Right ventricle myocardium superior (tissue), 1 donor: ENCODE measurements around the gene EXPH5. TPM values are rescaled to one million over a fixed set of nuclear protein-coding genes. Genes with fewer than 3 reads are reported as not detected.
A peak's percentile ranks its signal among the peaks of the same experiment; 100 is the strongest.

Experiments used
- ATAC-seq: fragments of 200-7000 bp; cut with Tn5 transposase; one replicate; pipeline ENCODE4 v1.9.1; 2020; ENCODE audit warnings: mild to moderate bottlenecking; ENCODE audit not compliant: poor library complexity
- DNase-seq: peaks from one replicate; pipeline ENCODE4 v3.0.0-alpha.2; 2020
- intact Hi-C: fragments of 100-400 bp; cut with DNase I; formaldehyde crosslinking; loops from one replicate; pipeline ENCODE4 v1.11.2; 2022
- total RNA-seq: library from RNA; stranded (reverse); fragmentation: NEBNext Ultra II Directional; extraction: Animal tissue kit (Norgen Biotek cat#: 25700); gene quantifications from one replicate; pipeline ENCODE4 v1.2.1, GENCODE V29; 2021
- donor health status: DM: no; HTN: yes; CAD: no; lungs with severe emphysema.

EXPH5 gene
- total RNA-seq, 1 donor from 2014 or later, result 2.5 TPM

- intact Hi-C loops, result no loop called here
- ATAC-seq (no peak), DNase-seq (no peak)
Observed at GRCh38 chr11:108536783-108537182, 56.8 kb downstream of the EXPH5 start.

GRCh38 chr11:108535384-108535955 is 58.1 kb downstream of the EXPH5 start:
- ATAC-seq (no peak), DNase-seq (no peak)
- intact Hi-C loops, result no loop called here

GRCh38 chr11:108534274-108534882 is 59.2 kb downstream of the EXPH5 start:
- ATAC-seq, result no peak
- DNase-seq, result no peak
- intact Hi-C loops, result no loop called here

GRCh38 chr11:108530426-108530825 is 63.1 kb downstream of the EXPH5 start:
- intact Hi-C loops, result no loop called here
- no peak for DNase-seq
- ATAC-seq, result no peak

- intact Hi-C loops, result no loop called here
- DNase-seq, result no peak
Observed at GRCh38 chr11:108527382-108527781, 66.2 kb downstream of the EXPH5 start.

GRCh38 chr11:108525161-108525560 is 68.4 kb downstream of the EXPH5 start:
- intact Hi-C loops, result no loop called here
- DNase-seq, result no peak
- ATAC-seq, result no peak

More at GRCh38 chr11:108527382-108527781, 66.2 kb downstream of the EXPH5 start:
- no peak for ATAC-seq

GRCh38 chr11:108524422-108524821 is 69.1 kb downstream of the EXPH5 start:
- no peak for ATAC-seq
- intact Hi-C loops, result no loop called here
- DNase-seq, result no peak

GRCh38 chr11:108522318-108522717 is 71.2 kb downstream of the EXPH5 start:
- intact Hi-C loops, result no loop called here
- DNase-seq, result no peak
- no peak for ATAC-seq

GRCh38 chr11:108518581-108518980 is 75.0 kb downstream of the EXPH5 start:
- DNase-seq (no peak), ATAC-seq (no peak)
- intact Hi-C loops, result no loop called here

- no peak for ATAC-seq
- no peak for DNase-seq
- intact Hi-C loops, result no loop called here
Observed at GRCh38 chr11:108516125-108516524, 77.4 kb downstream of the EXPH5 start.

GRCh38 chr11:108512708-108513107 is 80.9 kb downstream of the EXPH5 start:
- intact Hi-C loops, result no loop called here
- ATAC-seq (no peak), DNase-seq (no peak)

- ATAC-seq (no peak), DNase-seq (no peak)
- intact Hi-C loops, result no loop called here
Observed at GRCh38 chr11:108511851-108512474, 81.6 kb downstream of the EXPH5 start.

GRCh38 chr11:108508653-108509593 is 84.6 kb downstream of the EXPH5 start:
- intact Hi-C loops, result no loop called here

GRCh38 chr11:108501396-108501795 is 92.2 kb downstream of the EXPH5 start:
- intact Hi-C loops, result no loop called here
- ATAC-seq, result no peak
- DNase-seq, result no peak

More at GRCh38 chr11:108508653-108509593, 84.6 kb downstream of the EXPH5 start:
- DNase-seq (no peak), ATAC-seq (no peak)

- DNase-seq, result no peak
- no peak for ATAC-seq
- intact Hi-C loops, result no loop called here
Observed at GRCh38 chr11:108500721-108501120, 92.8 kb downstream of the EXPH5 start.

GRCh38 chr11:108500169-108500568 is 93.4 kb downstream of the EXPH5 start:
- DNase-seq (no peak), ATAC-seq (no peak)
- intact Hi-C loops, result no loop called here

- DNase-seq (no peak), ATAC-seq (no peak)
- intact Hi-C loops, result loop anchor here (10.0 kb wide), 1 partner anchor 156 kb away; no protein-coding TSS in a partner anchor
Observed at GRCh38 chr11:108498816-108499408, 94.7 kb downstream of the EXPH5 start.

GRCh38 chr11:108498046-108498815 is 95.3 kb downstream of the EXPH5 start, which contains the start of gene POGLUT3:
POGLUT3 (minus strand) TSS chr11:108498384; CDS start chr11:108498366, 18 bp downstream.
- DNase-seq (peak; percentile 77), ATAC-seq (peak; percentile 92)
- intact Hi-C loops, result loop anchor here (10.0 kb wide), 1 partner anchor 157 kb away; no protein-coding TSS in a partner anchor
